CD14-positive monocyte (primary cell): ENCODE results near the gene IL17D. TPM values are rescaled to one million over a fixed set of nuclear protein-coding genes. Genes with fewer than 3 reads are reported as not detected.
A peak's percentile ranks its signal among the peaks of the same experiment; 100 is the strongest.

Experiments
- DNase-seq, 3 donors: peaks; one replicate each; pipeline ENCODE4 v3.0.0-alpha.2; 2011 to 2022
- H2AFZ ChIP-seq: 2 replicates; pipeline ENCODE4 v1.6.0; 2012; ENCODE audit warnings: mild to moderate bottlenecking, low read depth, low read length, inconsistent platforms; ENCODE audit not compliant: insufficient read depth, poor library complexity, severe bottlenecking
- H3K27ac ChIP-seq, 2 donors: 1 replicate in 1 of 2; 2 replicates in 1 of 2; pipeline ENCODE4 v1.5.1; 2012 to 2013; ENCODE audit warnings: low read length in 2 of 2, control low read depth in 1 of 2, inconsistent platforms in 1 of 2, low read depth in 1 of 2, mild to moderate bottlenecking in 1 of 2
- H3K27me3 ChIP-seq, 2 donors: one replicate each; pipeline versions ENCODE4 v1.6.0 to v1.6.1; 2011 to 2013; ENCODE audit warnings: low read length in 2 of 2; ENCODE audit not compliant: control insufficient read depth in 2 of 2, insufficient read depth in 2 of 2
- H3K36me3 ChIP-seq, 2 donors: replicated peaks in 1 of 2; 1 replicate in 1 of 2; 2 replicates in 1 of 2; pipeline versions ENCODE4 v1.5.1 to v1.6.1; 2012 to 2013; ENCODE audit warnings: low read length in 2 of 2, control low read depth in 1 of 2, inconsistent platforms in 1 of 2, mild to moderate bottlenecking in 1 of 2; ENCODE audit not compliant: insufficient read depth in 2 of 2, control insufficient read depth in 1 of 2
- H3K4me1 ChIP-seq, 2 donors: 1 replicate in 1 of 2; 2 replicates in 1 of 2; pipeline versions ENCODE4 v1.5.1 to v1.6.1; 2012 to 2013; ENCODE audit warnings: low read length in 2 of 2, control low read depth in 1 of 2, inconsistent platforms in 1 of 2, mild to moderate bottlenecking in 1 of 2, moderate library complexity in 1 of 2; ENCODE audit not compliant: insufficient read depth in 2 of 2, control insufficient read depth in 1 of 2
- H3K4me2 ChIP-seq: replicated peaks from 2 replicates; pipeline ENCODE3; 2012; ENCODE audit warnings: low read length, moderate library complexity, mild to moderate bottlenecking; ENCODE audit not compliant: poor library complexity, severe bottlenecking; ENCODE audit errors: extremely low read depth
- H3K4me3 ChIP-seq, 3 experiments: fragments of 200-600 bp in 1 of 3; sonication (generic) in 1 of 3; replicated peaks in 1 of 3; 1 replicate in 2 of 3; 2 replicates in 1 of 3; pipeline ENCODE4 v1.5.1; 2011 to 2013; ENCODE audit warnings: low read length in 3 of 3, mild to moderate bottlenecking in 3 of 3, control low read depth in 2 of 3, low read depth in 2 of 3, inconsistent platforms in 1 of 3, moderate library complexity in 1 of 3
- H3K79me2 ChIP-seq: 2 replicates; pipeline ENCODE4 v1.6.0; 2012; ENCODE audit warnings: mild to moderate bottlenecking, control low read depth, inconsistent platforms, low read length, moderate library complexity; ENCODE audit not compliant: insufficient read depth
- H3K9ac ChIP-seq: 2 replicates; pipeline ENCODE4 v1.6.0; 2017; ENCODE audit warnings: low read length, mild to moderate bottlenecking; ENCODE audit not compliant: insufficient read depth, poor library complexity, severe bottlenecking
- H3K9me3 ChIP-seq, 2 donors: replicated peaks in 1 of 2; 1 replicate in 1 of 2; 2 replicates in 1 of 2; pipeline versions ENCODE4 v1.5.1 to v1.6.1; 2012 to 2013; ENCODE audit warnings: low read length in 2 of 2, control low read depth in 1 of 2; ENCODE audit not compliant: control insufficient read depth in 1 of 2, insufficient read depth in 1 of 2
- H4K20me1 ChIP-seq: 2 replicates; pipeline ENCODE4 v1.6.0; 2012; ENCODE audit warnings: mild to moderate bottlenecking, low read length, control low read depth, moderate library complexity; ENCODE audit not compliant: insufficient read depth
- H3K27ac Mint-ChIP-seq, 7 donors: one replicate each; pipeline ENCODE4 v1.8.0; 2020; ENCODE audit warnings: mild to moderate bottlenecking in 7 of 7, mixed read lengths in 7 of 7, moderate library complexity in 6 of 7, inconsistent platforms in 2 of 7
- H3K27me3 Mint-ChIP-seq, 3 donors: one replicate each; pipeline ENCODE4 v1.8.0; 2021 to 2022; ENCODE audit warnings: low read depth in 3 of 3, mild to moderate bottlenecking in 3 of 3, mixed read lengths in 3 of 3, moderate library complexity in 3 of 3, inconsistent platforms in 1 of 3
- H3K36me3 Mint-ChIP-seq, 2 donors: one replicate each; pipeline ENCODE4 v1.8.0; 2020; ENCODE audit warnings: mixed read lengths in 2 of 2, inconsistent platforms in 1 of 2, mild to moderate bottlenecking in 1 of 2
- H3K4me1 Mint-ChIP-seq: one replicate; pipeline ENCODE4 v1.8.0; 2020; ENCODE audit warnings: mild to moderate bottlenecking, mixed read lengths
- H3K4me3 Mint-ChIP-seq, 2 donors: one replicate each; pipeline ENCODE4 v1.8.0; 2020; ENCODE audit warnings: mild to moderate bottlenecking in 2 of 2, mixed read lengths in 2 of 2, moderate library complexity in 1 of 2
- H3K9me3 Mint-ChIP-seq, 7 donors: one replicate each; pipeline ENCODE4 v1.8.0; 2020 to 2022; ENCODE audit warnings: mixed read lengths in 7 of 7, mild to moderate bottlenecking in 6 of 7, moderate library complexity in 6 of 7, inconsistent platforms in 2 of 7
- WGBS: methylation state at CpG from one replicate; pipeline ENCODE4 v1.1.5; 2013; ENCODE audit warnings: missing lambda C conversion rate; ENCODE audit not compliant: insufficient coverage; 5-methylcytosine and 5-hydroxymethylcytosine counted together
- intact Hi-C, 2 donors: fragments of 100-400 bp; cut with micrococcal nuclease; formaldehyde crosslinking; loops; one replicate each; pipeline versions ENCODE4 v1.15.0 to v1.15.1; 2023
- polyA plus RNA-seq, 3 donors: library from polyadenylated mRNA; depleted of rRNA in 1 of 3; unstranded in 2 of 3; stranded (reverse) in 1 of 3; fragments of 300-500 nt in 2 of 3; fragments of >200 nt in 1 of 3; fragmentation: Illumina TruSeq in 2 of 3; gene quantifications; 1 replicate in 2 of 3; 2 replicates in 1 of 3; pipeline ENCODE4 v1.2.3, GENCODE V29; 2012 to 2021
- TF ChIP-seq, protein P1 (sequence below): fragments of 200-600 bp; IDR thresholded peaks from one replicate; pipeline ENCODE4 v1.8.0; 2022; ENCODE audit warnings: antibody characterized with exemption, mild to moderate bottlenecking

The IL17D gene
- polyA plus RNA-seq, 3 donors = not detected

GRCh38 chr13:20727856-20728255 is 24.4 kb downstream of the IL17D start:
- Mint-ChIP-seq H3K4me1 (peaks cover 14% of the 10 kb centered on the region), H3K4me3 (no peak overlapping the region), H3K27ac (peak overlapping the region in 1 of 7 donors; percentile 79), H3K36me3 (peaks cover 3 to 4% of the 10 kb centered on the region in 2 donors), H3K27me3 (peaks cover 2 to 4% (median 2%) of the 10 kb centered on the region in 3 donors), H3K9me3 (peaks cover 0 to 3% (median 0%) of the 10 kb centered on the region in 7 donors)
- H3K4me3 ChIP-seq = no peak overlapping the region
- no peaks in the 10 kb centered on the region for H3K36me3 ChIP-seq
- DNase-seq = no peak
- no peak overlapping the region for H3K27ac ChIP-seq
- H3K9ac ChIP-seq = no peak overlapping the region
- no peaks in the 10 kb centered on the region for H3K9me3 ChIP-seq
- H3K4me1 ChIP-seq = peaks cover 0 to 3% of the 10 kb centered on the region in 2 donors
- TF ChIP-seq, protein P1, sequence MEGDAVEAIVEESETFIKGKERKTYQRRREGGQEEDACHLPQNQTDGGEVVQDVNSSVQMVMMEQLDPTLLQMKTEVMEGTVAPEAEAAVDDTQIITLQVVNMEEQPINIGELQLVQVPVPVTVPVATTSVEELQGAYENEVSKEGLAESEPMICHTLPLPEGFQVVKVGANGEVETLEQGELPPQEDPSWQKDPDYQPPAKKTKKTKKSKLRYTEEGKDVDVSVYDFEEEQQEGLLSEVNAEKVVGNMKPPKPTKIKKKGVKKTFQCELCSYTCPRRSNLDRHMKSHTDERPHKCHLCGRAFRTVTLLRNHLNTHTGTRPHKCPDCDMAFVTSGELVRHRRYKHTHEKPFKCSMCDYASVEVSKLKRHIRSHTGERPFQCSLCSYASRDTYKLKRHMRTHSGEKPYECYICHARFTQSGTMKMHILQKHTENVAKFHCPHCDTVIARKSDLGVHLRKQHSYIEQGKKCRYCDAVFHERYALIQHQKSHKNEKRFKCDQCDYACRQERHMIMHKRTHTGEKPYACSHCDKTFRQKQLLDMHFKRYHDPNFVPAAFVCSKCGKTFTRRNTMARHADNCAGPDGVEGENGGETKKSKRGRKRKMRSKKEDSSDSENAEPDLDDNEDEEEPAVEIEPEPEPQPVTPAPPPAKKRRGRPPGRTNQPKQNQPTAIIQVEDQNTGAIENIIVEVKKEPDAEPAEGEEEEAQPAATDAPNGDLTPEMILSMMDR = no peak
- H2AFZ ChIP-seq = no peak overlapping the region
- no peak overlapping the region for H3K4me2 ChIP-seq
- H3K27me3 ChIP-seq = peaks cover 0 to 5% of the 10 kb centered on the region in 2 donors
- no peaks in the 10 kb centered on the region for H4K20me1 ChIP-seq
- no peaks in the 10 kb centered on the region for H3K79me2 ChIP-seq
- 84% methylated on average over 4 of the region's 6 CpGs for WGBS
- intact Hi-C loops = no loop called here

GRCh38 chr13:20728579-20729311 is 25.2 kb downstream of the IL17D start:
- H3K36me3 ChIP-seq = no peaks in the 10 kb centered on the region
- Mint-ChIP-seq H3K27me3 (no peaks in the 10 kb centered on the region), H3K4me1 (peaks cover 14% of the 10 kb centered on the region), H3K36me3 (peaks cover 3 to 4% of the 10 kb centered on the region in 2 donors), H3K9me3 (peaks cover 0 to 3% (median 0%) of the 10 kb centered on the region in 7 donors), H3K27ac (peak overlapping the region in 1 of 7 donors; percentile 57), H3K4me3 (no peak overlapping the region)
- H3K9ac ChIP-seq = no peak overlapping the region
- no peak overlapping the region for H3K27ac ChIP-seq
- peaks cover 0 to 3% of the 10 kb centered on the region in 2 donors for H3K4me1 ChIP-seq
- H3K79me2 ChIP-seq = no peaks in the 10 kb centered on the region
- no peak overlapping the region for H2AFZ ChIP-seq
- H3K4me3 ChIP-seq = no peak overlapping the region
- TF ChIP-seq, protein P1 = no peak
- H3K9me3 ChIP-seq = no peaks in the 10 kb centered on the region
- H4K20me1 ChIP-seq = no peaks in the 10 kb centered on the region
- no peak overlapping the region for H3K4me2 ChIP-seq
- 41% methylated on average over 6 of the region's 14 CpGs for WGBS
- no peaks in the 10 kb centered on the region for H3K27me3 ChIP-seq
- no peak for DNase-seq
- intact Hi-C loops = no loop called here
